Measurements from ENCODE around the gene ZBTB49. TPM values are rescaled to one million over a fixed set of nuclear protein-coding genes. Genes with fewer than 3 reads are reported as not detected.

ZBTB49 gene, protein sequence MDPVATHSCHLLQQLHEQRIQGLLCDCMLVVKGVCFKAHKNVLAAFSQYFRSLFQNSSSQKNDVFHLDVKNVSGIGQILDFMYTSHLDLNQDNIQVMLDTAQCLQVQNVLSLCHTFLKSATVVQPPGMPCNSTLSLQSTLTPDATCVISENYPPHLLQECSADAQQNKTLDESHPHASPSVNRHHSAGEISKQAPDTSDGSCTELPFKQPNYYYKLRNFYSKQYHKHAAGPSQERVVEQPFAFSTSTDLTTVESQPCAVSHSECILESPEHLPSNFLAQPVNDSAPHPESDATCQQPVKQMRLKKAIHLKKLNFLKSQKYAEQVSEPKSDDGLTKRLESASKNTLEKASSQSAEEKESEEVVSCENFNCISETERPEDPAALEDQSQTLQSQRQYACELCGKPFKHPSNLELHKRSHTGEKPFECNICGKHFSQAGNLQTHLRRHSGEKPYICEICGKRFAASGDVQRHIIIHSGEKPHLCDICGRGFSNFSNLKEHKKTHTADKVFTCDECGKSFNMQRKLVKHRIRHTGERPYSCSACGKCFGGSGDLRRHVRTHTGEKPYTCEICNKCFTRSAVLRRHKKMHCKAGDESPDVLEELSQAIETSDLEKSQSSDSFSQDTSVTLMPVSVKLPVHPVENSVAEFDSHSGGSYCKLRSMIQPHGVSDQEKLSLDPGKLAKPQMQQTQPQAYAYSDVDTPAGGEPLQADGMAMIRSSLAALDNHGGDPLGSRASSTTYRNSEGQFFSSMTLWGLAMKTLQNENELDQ
- total RNA-seq, result 2.7 and 3.4 TPM in 2 replicates

DNA sequence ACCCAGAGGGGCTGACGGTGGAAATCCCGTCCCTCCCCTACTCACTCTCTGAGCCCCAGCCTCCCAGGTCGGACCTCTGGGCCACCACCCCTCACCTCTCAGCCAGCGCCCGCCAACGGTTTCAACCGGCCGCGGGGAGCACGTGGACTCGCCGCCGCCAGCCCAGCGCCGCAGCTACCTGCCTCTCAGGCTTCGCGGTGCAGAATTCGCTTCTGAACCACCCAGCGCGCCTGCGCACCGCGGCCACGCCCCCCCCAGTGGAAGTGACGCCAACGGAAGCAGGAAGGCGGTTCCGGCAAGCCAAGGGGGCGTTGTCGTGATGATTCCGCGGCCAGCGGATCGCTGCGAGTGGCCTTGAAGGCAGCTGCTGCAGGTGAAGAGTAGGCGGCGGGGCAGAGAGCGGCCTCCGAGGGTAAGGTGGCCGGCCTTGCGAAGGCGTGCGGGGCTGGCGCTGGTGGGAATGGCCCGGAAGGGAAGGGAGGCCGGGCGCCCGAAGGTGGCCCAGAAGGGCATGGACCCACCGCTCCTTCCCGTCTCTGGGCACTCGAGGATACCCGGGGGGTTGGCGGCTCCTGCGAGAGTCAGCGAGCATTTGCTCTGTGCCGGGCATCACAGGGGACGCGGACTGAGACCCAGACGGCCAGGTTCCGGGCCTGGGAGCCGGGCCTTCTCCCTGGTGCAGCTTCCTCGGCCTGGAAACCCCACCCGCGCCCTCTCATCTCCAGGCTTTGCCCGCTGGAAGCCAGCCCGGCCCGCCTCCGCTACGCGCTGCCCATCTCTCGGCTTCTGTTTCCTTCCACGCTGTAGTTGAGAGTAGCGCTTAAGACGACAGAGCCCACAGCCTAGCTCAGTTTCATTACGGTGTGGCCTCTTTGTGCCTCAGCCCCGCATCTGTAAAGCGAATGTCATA, at the start of gene ZBTB49, which contains the start of gene LYAR:
Gene ZBTB49 (plus strand): TSS at position 311 of the 910 bp plus-strand sequence. CDS start 9,695 bp downstream, outside the sequence.
Gene LYAR (minus strand): TSS at position 214 of the 910 bp plus-strand sequence. CDS start 6,412 bp downstream, outside the sequence.

DNA sequence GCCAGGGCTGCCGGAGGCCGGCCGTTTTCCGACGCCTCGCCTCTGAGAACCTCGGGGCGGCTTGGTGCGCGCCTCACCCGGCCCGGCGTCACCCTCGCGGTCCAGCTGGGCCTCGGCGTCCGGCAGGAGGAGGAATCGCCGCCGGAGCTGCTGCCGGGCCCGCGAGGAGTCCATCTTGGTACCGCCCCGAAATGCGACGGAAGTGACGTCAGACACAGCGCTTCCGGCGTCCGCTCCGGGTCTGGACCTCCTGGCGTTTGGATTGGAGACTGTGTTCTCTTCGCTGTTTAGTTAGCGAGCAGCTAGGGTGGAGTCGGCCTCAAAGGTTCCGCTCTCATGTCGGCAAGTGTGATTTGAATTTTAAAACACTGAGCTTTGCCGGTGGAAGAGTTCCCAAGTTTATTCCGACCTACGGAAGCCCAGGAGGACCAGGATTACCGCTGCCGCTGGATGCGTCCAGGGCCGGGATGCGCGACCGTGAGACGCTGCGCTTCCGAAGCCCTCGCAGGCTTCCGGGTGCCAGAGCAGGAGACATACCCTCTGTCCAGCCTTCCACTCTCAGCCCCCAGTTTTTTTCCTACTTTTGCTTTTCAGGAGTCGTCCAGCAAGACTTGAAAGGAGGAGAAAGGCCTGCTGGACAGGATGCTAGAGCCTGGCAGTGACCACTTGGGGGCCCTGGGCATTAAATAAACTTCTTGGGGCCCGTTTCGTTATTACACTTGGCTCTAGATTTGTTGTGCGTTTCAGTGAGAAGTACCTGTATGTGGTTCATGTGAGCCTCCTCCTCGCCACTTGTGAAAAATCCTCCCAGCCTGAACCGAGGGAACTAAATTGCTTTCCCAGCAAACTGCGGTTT, 41.8 kb upstream of the ZBTB49 start, which contains the start of gene TMEM128:
Gene TMEM128 (minus strand): TSS at position 195 of the 856 bp plus-strand sequence. CDS start 21 bp downstream, at position 174.

Other genes with a start within 250 kb of the ZBTB49 start
- not detected in 2 replicates for gene OTOP1, start 63.3 kb upstream of the ZBTB49 start, total RNA-seq
- 23.8 and 24.0 TPM in 2 replicates for gene TMEM128, start 42.0 kb upstream of the ZBTB49 start, total RNA-seq
- gene LYAR, start 97 bp upstream of the ZBTB49 start, total RNA-seq, result 8.5 and 28.2 TPM in 2 replicates
- 10.4 and 20.3 TPM in 2 replicates for gene NSG1, start 96.9 kb downstream of the ZBTB49 start, total RNA-seq